GM13976 (cell line): ENCODE data around the gene ZNF211.

Source experiments
- DNase-seq: peaks from one replicate; pipeline ENCODE4 v3.0.0; 2012; ENCODE audit warnings: low spot score
- in situ Hi-C: fragments of 300-500 bp; cut with MboI; formaldehyde crosslinking; loops from one replicate; pipeline ENCODE4 v1.12.0; 2022; ENCODE audit warnings: low sequenced_read_pairs, mixed read lengths, inconsistent platforms; ENCODE audit not compliant: unreplicated experiment
- TF ChIP-seq, protein P1 (sequence below): IDR thresholded peaks from 2 replicates; pipeline ENCODE4 v1.5.1; 2012; ENCODE audit warnings: borderline replicate concordance, mild to moderate bottlenecking; ENCODE audit not compliant: insufficient read depth; ENCODE audit errors: extremely low read depth, missing control alignments, control extremely low read depth

The ZNF211 gene

DNA sequence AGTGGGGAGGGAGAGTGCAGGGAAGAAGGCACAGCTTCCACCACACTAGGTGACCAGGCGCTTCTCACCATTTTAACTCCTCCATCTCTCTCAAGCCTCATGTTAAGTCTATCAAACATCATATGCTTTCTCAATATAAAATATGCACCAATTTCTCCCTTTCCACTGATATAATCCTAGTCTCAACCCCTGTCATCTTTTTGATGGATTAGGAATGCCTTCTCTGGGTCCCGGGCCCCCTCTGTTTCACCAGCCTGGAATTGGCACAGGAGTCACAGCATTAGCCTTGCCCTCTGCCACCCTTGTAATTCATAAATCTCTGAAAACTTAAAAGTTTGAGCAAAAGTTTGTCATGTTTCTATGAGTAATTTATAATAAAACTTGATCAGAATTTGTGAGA lies 35.7 kb downstream of the ZNF211 start, which contains the start of gene ZSCAN4:
TSS of gene ZSCAN4 (plus strand) at position 301 of the 400 bp plus-strand sequence. CDS start 7,211 bp downstream, outside the sequence.
- DNase-seq: no peak
- TF ChIP-seq, protein P1, sequence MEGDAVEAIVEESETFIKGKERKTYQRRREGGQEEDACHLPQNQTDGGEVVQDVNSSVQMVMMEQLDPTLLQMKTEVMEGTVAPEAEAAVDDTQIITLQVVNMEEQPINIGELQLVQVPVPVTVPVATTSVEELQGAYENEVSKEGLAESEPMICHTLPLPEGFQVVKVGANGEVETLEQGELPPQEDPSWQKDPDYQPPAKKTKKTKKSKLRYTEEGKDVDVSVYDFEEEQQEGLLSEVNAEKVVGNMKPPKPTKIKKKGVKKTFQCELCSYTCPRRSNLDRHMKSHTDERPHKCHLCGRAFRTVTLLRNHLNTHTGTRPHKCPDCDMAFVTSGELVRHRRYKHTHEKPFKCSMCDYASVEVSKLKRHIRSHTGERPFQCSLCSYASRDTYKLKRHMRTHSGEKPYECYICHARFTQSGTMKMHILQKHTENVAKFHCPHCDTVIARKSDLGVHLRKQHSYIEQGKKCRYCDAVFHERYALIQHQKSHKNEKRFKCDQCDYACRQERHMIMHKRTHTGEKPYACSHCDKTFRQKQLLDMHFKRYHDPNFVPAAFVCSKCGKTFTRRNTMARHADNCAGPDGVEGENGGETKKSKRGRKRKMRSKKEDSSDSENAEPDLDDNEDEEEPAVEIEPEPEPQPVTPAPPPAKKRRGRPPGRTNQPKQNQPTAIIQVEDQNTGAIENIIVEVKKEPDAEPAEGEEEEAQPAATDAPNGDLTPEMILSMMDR: no peak
- in situ Hi-C loops: no loop called here

DNA sequence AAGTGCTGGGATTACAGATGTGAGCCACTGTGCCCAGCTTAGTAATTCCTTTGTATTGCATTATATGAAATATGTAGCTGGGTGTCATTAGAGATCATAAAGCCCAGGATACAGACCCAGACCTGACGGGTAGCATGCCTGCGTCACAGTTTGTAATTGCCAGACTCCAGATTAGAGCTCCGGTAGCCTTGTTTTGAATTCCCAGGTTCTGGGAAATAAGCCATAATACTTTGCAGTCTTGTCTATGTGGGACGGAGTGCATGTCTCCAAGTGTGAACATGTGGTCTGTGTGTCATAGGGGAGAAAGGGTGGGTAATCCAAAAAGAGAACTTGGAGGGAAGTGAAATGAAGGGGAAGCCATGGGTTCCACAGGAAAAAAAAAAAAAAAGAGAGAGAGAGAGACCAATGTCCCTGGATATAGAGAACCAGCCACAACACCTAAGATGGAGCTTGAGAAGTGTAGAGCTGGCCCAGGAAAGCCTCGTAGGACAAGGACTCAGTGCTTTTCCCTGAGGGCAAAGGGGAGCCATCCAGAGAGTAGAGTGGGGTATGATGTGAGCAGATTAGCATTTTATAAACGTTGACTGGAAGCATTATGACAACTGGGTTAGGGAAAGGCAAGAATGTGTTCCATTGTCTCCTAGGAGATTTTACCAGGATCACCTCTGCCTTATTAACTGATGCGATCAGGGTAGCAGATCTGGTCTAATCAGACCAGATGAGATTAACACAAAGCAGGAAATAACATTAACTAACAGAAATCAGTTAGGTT lies 38.3 kb downstream of the ZNF211 start:
- in situ Hi-C loops: no loop called here
- no peak for DNase-seq
- TF ChIP-seq, protein P1: no peak

DNA sequence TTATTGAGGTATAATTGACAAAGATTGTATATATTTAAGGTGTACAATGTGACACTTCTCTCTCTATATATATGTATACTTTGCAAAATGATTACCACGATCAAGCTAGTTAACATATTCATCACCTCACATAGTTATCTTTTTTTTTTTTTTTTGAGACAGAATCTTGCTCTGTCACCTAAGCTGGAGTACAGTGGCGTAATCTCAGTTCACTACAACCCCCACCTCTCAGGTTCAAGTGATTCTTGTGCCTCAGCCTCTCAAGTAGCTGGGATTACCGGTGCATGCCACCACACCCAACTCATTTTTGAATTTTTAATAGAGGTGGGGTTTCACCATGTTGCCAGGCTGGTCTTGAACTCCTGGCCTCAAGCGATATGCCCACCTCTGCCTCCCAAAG lies 39.5 kb downstream of the ZNF211 start:
- in situ Hi-C loops: no loop called here
- no peak for DNase-seq
- TF ChIP-seq, protein P1: no peak

DNA sequence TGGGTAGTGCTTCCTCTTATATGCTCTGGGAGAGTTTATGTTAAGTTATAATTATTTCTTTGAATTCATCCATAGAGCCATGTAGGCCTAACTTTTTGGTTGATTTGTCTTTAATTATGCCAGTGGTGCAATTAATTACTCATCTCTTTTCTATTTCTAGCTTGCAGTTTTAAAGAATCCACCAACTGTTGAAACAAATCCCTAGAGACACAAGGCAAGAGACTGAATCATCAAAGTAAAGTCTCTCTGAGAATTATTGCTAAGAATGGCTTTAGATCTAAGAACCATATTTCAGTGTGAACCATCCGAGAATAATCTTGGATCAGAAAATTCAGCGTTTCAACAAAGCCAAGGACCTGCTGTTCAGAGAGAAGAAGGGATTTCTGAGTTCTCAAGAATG lies 42.9 kb downstream of the ZNF211 start:
- in situ Hi-C loops: no loop called here
- TF ChIP-seq, protein P1: no peak
- no peak for DNase-seq

DNA sequence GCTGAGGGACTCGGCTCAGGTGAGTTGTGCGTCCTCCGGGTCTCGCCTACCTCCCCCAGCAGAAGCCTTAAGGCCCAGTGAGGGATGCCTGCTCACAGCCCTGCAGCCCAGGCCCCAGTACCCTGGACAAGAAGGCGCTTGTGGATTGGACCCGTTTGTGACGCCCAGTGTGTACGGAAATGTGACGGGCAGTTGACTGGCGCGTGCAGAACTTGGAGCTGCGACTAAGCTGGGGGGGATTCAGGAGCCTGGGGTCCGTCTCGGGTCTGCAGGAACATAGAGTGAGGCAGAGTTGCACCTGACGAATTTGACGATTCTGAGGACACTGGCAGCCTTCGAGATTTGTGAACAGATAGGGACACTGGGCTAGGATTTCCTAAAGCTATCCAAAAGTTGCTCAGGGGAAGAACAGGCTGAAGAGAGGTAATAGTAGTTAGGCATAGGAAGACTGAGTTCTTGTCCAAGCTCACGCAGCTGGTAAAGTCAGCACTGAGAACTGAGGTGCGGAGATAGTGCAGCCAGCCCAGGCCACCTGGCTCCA lies 49.3 kb downstream of the ZNF211 start:
- no peak for DNase-seq
- in situ Hi-C loops: no loop called here
- TF ChIP-seq, protein P1: no peak

DNA sequence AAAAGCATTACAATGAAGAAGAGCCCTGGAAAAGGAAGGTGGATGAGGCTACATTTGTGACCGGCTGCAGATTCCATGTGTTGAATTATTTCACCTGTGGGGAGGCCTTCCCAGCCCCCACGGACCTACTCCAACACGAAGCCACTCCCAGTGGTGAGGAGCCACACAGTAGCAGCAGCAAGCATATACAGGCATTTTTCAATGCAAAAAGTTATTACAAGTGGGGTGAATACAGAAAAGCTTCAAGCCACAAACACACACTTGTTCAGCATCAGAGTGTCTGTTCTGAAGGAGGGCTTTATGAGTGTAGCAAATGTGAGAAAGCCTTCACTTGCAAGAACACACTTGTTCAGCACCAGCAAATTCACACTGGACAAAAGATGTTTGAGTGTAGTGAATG lies 53.8 kb downstream of the ZNF211 start:
- in situ Hi-C loops: no loop called here
- TF ChIP-seq, protein P1: no peak
- no peak for DNase-seq
